HG02763 (cell line): ENCODE data around the gene ANKRD28.
"Not testable (repeated sequence)": the region's sequence is repeated elsewhere in the genome, so short reads cannot be mapped to it uniquely, and the experiment has no call there.

Experiments used
- ATAC-seq: cut with Tn5 transposase; IDR thresholded peaks from one replicate; pipeline ENCODE4 v1.9.1; 2021; ENCODE audit warnings: mild to moderate bottlenecking, moderate library complexity; ENCODE audit not compliant: unreplicated experiment

ANKRD28 gene

GRCh38 chr3:15797642-15798303, at the start of gene ANKRD28:
ANKRD28 (minus strand) TSS chr3:15797979; CDS start chr3:15796521, 1,458 bp downstream.
- no peak for ATAC-seq

DNA sequence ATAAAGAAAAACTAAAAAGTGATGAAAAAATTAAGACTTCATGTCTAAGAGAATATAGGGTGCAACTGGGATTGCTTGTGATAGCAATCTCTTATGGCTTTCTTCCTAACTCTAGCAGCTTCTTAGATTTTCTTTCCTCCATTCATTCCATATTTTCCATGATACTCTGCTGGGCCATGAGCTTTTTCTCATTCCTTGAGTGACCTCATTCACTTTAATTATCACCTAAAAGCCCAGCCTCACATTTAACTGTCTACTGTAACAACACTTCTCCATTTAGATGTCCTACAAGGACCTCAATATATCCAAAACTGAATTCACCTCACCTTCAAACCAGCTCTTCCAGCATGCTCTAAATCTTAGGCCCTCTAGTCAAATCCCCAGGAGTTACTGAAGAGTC, 49.5 kb upstream of the ANKRD28 start:
- no peak for ATAC-seq

GRCh38 chr3:15846606-15847005, 48.8 kb upstream of the ANKRD28 start:
- ATAC-seq, result no peak

- ATAC-seq, result no peak
Measured at GRCh38 chr3:15845475-15845874, 47.7 kb upstream of the ANKRD28 start.

DNA sequence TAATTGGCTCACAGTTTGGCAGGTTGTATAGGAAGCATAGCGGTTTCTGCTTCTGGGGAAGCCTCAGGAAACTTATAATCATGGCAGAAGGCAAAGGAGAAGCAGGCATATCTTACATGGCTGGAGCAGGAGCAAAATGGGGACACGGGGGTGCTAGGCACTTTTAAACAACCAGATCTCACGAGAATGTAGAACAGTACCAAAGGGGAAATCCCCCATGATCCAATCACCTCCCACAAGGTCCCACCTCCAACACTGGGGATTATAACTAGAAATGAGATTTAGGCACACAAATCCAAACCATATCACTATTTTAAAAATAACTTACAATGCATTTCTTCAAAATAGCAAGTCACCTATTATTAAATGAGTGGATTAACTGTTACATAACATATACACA, 47.1 kb upstream of the ANKRD28 start:
- ATAC-seq, result no peak

- not testable (repeated sequence) for ATAC-seq
Measured at GRCh38 chr3:15841091-15841973, 43.6 kb upstream of the ANKRD28 start.

DNA sequence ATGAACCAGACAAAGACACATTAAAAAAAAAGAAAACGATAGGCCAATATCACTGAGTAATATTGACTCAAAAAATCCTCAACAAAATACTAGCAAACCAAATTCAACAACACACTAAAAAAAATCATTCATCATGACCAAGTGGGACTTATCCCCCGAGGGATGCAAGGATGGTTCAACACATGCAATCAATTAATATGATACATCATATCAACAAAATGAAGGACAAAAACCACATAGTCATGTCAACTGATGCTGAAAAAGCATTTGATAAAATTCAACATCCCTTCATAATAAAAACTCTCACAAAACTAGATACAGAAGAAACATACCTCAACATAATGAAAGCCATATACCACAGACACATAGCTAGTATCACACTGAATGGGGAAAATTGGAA, 41.8 kb upstream of the ANKRD28 start:
- no peak for ATAC-seq

- ATAC-seq, result no peak
Measured at GRCh38 chr3:15831927-15832326, 34.1 kb upstream of the ANKRD28 start.

DNA sequence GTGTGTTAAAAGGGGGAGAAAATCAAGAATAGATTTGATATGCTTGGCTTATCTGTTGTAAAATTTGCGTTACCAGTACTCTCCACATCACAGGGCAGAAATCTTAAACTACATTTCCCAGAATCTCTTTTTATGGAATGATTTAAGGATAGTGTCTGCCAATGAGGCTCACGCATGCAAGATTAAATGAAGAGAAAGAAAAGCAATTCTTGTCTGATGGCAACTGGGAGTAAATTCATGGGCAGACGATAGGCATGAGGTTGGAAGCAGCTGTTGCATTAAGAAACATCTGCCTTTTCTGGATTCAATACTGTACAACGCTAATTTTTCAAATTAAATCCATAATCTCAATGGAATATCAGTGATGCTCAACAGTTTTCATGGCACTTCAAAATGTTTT, 27.2 kb upstream of the ANKRD28 start:
- no peak for ATAC-seq

- no peak for ATAC-seq
Measured at GRCh38 chr3:15823092-15823491, 25.3 kb upstream of the ANKRD28 start.

- no peak for ATAC-seq
Measured at GRCh38 chr3:15822281-15822680, 24.5 kb upstream of the ANKRD28 start.

DNA sequence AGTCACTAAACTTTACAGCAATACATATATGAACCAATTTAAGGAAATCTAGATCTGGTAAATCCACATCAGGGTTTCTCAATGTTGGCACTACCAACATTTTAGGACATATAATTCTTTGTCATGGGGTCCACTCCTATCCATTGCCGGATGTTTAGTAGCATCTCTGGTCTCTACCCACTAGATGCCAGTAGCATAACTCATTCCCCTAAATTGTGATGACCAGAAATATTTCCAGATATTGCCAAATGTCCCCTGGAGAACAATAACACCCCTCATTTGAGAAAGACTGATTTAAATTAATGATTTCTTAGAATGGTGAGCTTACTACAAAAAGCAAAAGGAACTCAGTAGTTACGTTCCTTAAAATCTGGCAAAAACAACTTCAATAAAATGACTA, 23.1 kb upstream of the ANKRD28 start:
- ATAC-seq, result no peak

DNA sequence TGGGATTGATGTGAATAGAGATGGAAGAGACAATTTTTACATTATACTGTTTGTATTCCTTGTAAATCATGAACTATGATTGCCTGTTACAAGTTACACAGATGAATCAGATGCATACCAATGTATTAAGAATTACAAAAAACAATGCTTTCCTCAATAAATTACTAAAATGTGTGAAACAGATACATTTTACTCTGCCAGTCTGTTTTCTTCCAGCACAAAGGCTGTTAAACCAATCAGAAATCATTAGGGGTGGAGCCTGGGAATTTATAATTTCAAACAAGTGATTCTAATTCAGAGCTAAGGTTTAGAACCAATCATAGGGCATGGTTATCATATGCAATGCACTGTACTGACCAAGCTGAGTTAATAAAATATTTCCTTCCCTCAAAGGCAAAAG, 21.8 kb upstream of the ANKRD28 start:
- no peak for ATAC-seq

DNA sequence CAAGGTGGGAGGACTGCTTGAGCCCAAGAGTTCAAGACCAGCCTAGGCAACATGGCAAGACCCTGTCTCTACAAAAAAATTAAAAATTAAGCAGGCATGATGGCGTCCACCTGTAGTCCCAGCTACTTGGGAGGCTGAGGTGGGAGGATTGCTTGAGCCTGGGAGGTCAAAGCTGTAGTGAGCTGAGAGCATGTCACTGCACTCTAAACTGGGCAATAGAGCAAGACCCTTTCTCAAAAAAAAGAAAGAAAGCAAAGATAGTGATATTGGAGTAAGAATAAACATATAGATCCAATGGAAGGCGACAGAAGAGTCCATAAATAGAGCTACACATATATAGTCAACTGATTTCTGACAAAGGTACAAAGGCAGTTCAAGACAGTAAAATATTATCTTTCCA, 21.3 kb upstream of the ANKRD28 start:
- ATAC-seq, result no peak

- ATAC-seq, result no peak
Measured at GRCh38 chr3:15815696-15816095, 17.9 kb upstream of the ANKRD28 start.

- ATAC-seq, result not testable (repeated sequence)
Measured at GRCh38 chr3:15813079-15813478, 15.3 kb upstream of the ANKRD28 start.

DNA sequence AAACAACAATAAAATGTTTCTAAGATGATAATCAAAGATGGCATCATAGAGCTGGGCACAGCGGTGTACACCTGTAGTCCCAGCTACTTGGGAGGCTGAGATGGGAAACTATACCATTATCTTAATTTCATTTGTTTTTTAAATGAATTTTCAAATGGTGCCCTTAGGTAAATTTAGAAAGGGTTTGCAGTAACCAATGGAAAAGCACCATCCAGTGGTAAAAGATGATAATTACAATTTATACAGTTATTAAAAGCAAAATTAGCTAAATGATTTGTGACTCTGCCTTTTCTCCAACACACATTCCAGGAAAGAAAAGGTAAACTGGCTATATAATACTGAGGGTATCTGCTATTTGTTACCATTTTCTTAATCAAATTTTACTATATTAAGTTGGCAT, 14.4 kb upstream of the ANKRD28 start:
- ATAC-seq, result no peak

GRCh38 chr3:15810702-15811101, 12.9 kb upstream of the ANKRD28 start:
- no peak for ATAC-seq

DNA sequence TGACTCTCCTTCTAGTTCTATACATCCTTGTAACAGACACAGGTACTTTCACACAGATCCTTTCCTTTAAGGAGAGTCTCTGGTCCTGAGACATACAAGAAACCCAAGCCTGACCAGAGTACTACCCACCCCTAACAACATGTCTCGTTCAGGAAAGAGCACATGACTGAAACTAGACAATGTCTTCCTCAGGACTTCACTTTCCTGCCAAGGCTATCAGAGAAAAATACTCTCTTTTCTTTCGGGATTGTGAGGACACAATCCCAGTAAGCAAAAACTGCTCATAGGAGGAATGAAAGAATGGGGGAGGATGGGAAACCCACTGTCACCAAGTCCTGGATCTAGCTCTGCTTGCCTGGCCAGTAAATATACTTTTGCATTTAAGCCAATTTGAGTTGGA, 11.5 kb upstream of the ANKRD28 start:
- ATAC-seq, result no peak

GRCh38 chr3:15808679-15809310, 11.0 kb upstream of the ANKRD28 start:
- ATAC-seq, result no peak

- peak; percentile 62 for ATAC-seq
Measured at GRCh38 chr3:15805756-15806266, 8.0 kb upstream of the ANKRD28 start.
